Fibroblast of the aortic adventitia (primary cell): Measurements from ENCODE around the gene NFATC1. TPM values are rescaled to one million over a fixed set of nuclear protein-coding genes. Genes with fewer than 3 reads are reported as not detected.

ENCODE experiments used
- DNase-seq: peaks from one replicate; pipeline ENCODE4 v3.0.0-alpha.2; 2010; ENCODE audit warnings: low read depth
- H3K4me3 ChIP-seq: 2 replicates; pipeline ENCODE4 v1.5.1; 2011; ENCODE audit warnings: low read depth, mild to moderate bottlenecking, control low read depth, low read length, moderate library complexity
- total RNA-seq: library from RNA; depleted of rRNA; stranded (reverse); fragments of >200 nt; gene quantifications from 2 replicates; pipeline ENCODE4 v1.2.3, GENCODE V29; 2012; ENCODE audit warnings: low replicate concordance
- TF ChIP-seq, protein P1 (sequence below): IDR thresholded peaks from 2 replicates; pipeline ENCODE4 v1.5.1; 2011; ENCODE audit warnings: mild to moderate bottlenecking, low read length, control low read depth, inconsistent platforms; ENCODE audit not compliant: insufficient read depth

NFATC1 gene
- total RNA-seq, 1 donor = 3.0 TPM

DNA sequence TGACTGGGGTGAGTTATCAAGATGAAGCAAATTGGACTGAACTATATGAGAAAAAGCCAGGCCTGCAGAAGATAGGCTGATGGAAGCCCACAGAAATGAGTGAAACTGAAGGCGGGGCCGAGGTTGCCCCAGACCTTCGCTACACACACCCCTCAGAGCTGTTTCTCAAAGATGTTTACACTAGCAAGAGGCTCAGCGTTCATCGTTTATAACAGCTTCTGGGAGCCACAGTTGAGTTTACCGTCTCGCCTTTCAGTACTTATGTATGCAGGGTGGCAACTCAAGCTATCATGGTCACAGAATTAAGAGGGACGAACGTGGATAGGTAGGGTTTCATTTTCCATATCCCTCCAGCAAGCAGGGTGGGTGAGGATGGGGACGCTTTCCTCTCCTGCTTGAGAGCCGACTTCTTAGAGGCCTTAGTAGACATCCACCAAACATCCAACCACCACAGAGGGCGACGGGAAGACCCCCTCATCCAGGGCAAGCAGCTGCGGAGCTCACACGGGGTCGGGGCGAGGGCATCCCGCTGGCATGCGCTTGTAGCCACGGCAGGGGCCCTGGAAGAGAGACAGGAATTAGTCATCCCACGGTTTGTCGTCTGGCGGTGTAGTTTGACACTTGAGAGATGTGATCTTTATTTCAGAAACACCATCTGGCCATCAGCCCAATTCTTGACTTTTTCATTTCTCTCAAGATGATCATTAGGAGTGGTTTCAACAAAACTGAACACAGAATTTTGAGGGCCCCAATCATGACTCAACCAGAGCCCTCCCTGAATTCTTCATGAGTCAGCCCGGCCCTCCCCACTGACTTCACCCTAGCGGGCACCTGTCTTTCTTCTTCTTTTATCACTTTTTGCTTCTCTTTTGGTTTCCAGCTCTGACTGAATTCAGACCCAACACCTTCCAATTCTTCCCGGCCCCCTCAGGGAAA, 174.8 kb downstream of the NFATC1 start:
- H3K4me3 ChIP-seq = no peak overlapping the region
- TF ChIP-seq, protein P1, sequence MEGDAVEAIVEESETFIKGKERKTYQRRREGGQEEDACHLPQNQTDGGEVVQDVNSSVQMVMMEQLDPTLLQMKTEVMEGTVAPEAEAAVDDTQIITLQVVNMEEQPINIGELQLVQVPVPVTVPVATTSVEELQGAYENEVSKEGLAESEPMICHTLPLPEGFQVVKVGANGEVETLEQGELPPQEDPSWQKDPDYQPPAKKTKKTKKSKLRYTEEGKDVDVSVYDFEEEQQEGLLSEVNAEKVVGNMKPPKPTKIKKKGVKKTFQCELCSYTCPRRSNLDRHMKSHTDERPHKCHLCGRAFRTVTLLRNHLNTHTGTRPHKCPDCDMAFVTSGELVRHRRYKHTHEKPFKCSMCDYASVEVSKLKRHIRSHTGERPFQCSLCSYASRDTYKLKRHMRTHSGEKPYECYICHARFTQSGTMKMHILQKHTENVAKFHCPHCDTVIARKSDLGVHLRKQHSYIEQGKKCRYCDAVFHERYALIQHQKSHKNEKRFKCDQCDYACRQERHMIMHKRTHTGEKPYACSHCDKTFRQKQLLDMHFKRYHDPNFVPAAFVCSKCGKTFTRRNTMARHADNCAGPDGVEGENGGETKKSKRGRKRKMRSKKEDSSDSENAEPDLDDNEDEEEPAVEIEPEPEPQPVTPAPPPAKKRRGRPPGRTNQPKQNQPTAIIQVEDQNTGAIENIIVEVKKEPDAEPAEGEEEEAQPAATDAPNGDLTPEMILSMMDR = no peak
- no peak for DNase-seq

DNA sequence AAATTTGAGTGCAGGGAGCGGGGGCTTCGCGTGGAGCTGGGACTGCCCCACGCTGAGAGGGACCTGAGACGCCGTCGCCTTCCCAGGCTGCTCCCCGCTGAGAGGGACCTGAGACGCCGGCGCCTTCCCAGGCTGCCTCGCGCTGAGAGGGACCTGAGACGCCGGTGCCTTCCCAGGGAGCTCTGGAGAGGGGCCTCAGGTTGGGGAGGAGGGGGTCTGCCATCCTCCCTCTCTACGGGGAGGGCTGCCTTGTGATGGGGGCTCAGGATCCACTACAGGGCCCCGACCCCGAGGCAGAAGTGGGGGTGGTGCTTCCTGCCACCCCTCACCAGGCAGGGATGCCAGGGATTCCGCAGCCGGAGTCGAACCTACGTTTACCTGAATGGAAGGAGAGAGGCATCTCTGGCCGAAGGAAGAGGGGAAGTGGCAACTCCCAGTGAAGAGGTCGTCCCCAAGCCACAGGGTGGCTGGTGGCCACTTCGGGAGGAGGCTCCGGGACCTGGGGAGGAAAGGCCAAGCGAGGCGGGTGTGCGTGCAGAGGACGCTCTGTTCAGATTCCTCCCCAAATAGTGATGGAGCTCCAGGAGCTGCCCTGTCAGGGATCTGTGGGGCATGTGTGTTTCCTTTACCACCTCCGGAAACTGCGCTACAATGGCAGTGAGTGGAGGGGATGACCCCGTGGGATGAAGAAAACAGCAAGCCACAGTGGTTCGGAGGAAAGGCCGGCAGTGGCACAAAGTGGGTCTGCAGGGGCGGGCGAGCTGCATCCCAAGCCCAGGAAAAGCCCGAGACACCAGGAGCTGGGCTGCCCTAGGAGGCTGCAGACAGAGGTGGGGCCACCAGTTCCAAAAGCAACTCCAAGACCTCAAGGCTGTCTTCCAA, 175.7 kb downstream of the NFATC1 start:
- DNase-seq = no peak
- H3K4me3 ChIP-seq = no peak overlapping the region
- TF ChIP-seq, protein P1 = no peak

DNA sequence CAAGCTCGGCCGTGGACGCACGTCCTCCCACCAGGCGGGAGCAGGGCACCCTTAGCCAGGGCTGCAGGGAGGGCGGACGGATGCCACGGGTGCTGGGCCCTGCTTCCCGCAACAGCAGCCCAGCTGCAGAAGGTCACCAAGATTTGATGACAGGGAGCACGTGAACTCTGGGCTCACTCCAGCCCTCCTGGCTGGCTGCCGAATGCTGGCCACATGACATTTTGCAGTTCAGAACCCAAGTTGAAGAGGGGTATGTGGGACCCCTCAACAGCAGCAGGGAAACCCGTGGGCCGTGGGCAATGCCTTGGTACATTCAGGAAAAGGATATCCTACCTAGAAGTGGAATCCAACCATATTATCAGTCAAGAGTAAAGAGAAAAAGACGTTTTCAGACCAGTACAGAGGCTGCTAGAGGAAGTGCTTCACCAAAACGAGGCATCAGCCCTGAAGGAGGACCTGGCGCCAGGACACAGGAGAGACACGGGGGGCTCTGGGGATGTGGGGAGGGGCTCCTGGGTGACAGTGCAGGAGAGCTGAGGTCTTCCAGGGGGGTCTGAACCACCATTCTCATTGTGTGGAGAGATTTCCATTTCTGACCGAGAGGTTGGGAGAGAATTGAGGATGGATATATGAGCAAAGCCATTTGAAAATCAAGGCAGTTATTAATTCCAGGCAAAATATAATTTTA, 176.5 kb downstream of the NFATC1 start:
- TF ChIP-seq, protein P1 = no peak
- H3K4me3 ChIP-seq = no peak overlapping the region
- DNase-seq = no peak

DNA sequence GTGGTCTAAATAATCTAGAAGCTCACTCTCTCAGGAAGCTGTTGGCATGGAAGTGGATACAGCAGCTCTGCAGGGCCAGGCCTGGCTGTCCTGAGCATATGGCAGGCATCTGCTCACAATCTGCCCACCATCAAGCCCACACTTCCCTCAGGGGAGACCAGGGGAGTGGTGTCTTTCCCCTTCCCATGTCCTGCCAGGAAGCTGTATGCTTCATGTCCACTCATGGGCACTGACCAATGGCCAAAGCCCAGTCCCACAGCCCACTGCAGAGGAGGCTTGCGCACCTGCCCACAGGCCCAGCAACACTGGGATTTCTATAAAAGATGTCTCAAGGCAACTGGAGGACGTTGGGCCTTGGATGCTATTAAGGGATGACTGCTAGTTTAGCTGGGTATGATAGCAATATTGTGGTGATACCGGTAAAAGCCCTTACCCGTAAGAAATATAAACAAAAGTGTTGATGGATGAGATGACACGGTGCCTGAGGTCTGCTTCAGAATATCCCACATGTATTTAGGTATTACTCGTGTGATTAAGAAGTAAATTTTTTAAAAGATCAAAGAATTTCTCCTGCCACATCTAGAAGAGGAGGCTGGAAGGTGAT, 177.2 kb downstream of the NFATC1 start:
- no peak for DNase-seq
- TF ChIP-seq, protein P1 = no peak
- H3K4me3 ChIP-seq = no peak overlapping the region

DNA sequence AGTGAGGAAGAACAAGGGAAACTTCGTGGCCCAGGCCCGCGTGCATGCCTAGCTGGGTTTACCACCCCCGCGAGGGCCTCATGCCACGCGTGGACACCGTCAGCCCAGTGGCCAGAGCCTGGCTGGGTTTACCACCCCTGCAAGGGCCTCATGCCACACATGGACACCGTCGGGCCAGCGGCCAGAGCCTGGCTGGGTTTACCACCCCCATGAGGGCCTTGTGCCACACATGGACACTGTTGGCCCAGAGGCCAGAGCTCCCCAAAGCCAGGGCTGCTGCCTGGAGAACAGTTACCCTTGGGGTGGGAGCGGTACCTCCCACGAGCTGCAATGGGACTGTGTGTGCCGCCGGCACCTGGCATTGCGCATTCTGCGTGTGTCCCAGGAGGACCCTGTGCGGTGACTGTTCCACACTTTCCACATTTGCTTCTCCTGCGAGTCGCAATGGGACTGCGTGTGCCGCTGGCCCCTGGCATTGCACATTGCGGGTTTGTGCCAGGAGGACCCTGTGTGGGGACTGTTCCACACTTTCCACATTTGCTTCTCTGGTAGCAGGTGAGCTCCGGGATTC, 178.3 kb downstream of the NFATC1 start:
- no peak overlapping the region for H3K4me3 ChIP-seq
- TF ChIP-seq, protein P1 = no peak
- no peak for DNase-seq
